SK-N-SH (cell line): ENCODE results near the gene NOX3. TPM values are rescaled to one million over a fixed set of nuclear protein-coding genes. Genes with fewer than 3 reads are reported as not detected.

Experiments used
- CTCF ChIA-PET: fragments of 300-600, 350-600 bp; formaldehyde crosslinking; extraction: SDS; loops from one replicate; lab custom pipeline; 2021; lab: Yijun Ruan, JAX
- POLR2A ChIA-PET: fragments of 350-600 bp; sonication (Branson Sonifier 250); formaldehyde crosslinking; extraction: SDS; loops from one replicate; lab custom pipeline; 2020; ENCODE audit warnings: antibody characterized with exemption, inconsistent platforms; lab: Yijun Ruan, JAX
- DNase-seq: peaks from one replicate; pipeline ENCODE4 v3.0.0; 2012
- H2AFZ ChIP-seq: fragments of 200-600 bp; sonication (generic); 2 replicates; pipeline ENCODE4 v1.8.1; 2016; ENCODE audit warnings: antibody characterized with exemption, mild to moderate bottlenecking, low read depth
- H3F3A ChIP-seq: fragments of 200-600 bp; sonication (generic); replicated peaks from 2 replicates; pipeline ENCODE3; 2016; ENCODE audit warnings: antibody characterized with exemption, mild to moderate bottlenecking; ENCODE audit not compliant: insufficient read depth
- H3K27ac ChIP-seq, 2 experiments: fragments of 200-500 bp in 1 of 2; fragments of 200-600 bp in 1 of 2; sonication (Bioruptor generic) in 1 of 2; sonication (generic), shearing (Covaris generic) in 1 of 2; 2 replicates each; pipeline versions ENCODE4 v1.5.1 to v1.6.1; 2014 to 2016; ENCODE audit warnings: low read depth in 2 of 2, inconsistent platforms in 1 of 2, low read length in 1 of 2, mild to moderate bottlenecking in 1 of 2, mixed read lengths in 1 of 2
- H3K27me3 ChIP-seq: fragments of 200-600 bp; sonication (generic), shearing (Covaris generic); 2 replicates; pipeline ENCODE4 v1.6.1; 2016; ENCODE audit warnings: mixed run types; ENCODE audit not compliant: insufficient read depth
- H3K36me3 ChIP-seq, 2 experiments: fragments of 200-500 bp in 1 of 2; fragments of 200-600 bp in 1 of 2; sonication (Bioruptor generic) in 1 of 2; sonication (generic) in 1 of 2; replicated peaks in 1 of 2; 2 replicates each; pipeline versions ENCODE3 to v1.5.1; 2014 to 2016; ENCODE audit warnings: low read length in 1 of 2, mild to moderate bottlenecking in 1 of 2; ENCODE audit not compliant: insufficient read depth in 2 of 2, control insufficient read depth in 1 of 2
- H3K4me1 ChIP-seq, 2 experiments: fragments of 200-500 bp in 1 of 2; fragments of 200-600 bp in 1 of 2; sonication (Bioruptor generic) in 1 of 2; sonication (generic), shearing (Covaris generic) in 1 of 2; 2 replicates each; pipeline versions ENCODE4 v1.5.1 to v1.6.1; 2014 to 2016; ENCODE audit warnings: low read depth in 1 of 2, low read length in 1 of 2, mixed run types in 1 of 2; ENCODE audit not compliant: insufficient read depth in 2 of 2, control insufficient read depth in 1 of 2
- H3K4me2 ChIP-seq: fragments of 200-600 bp; sonication (generic), shearing (Covaris generic); 2 replicates; pipeline ENCODE4 v1.6.1; 2017; ENCODE audit warnings: mixed run types
- H3K4me3 ChIP-seq, 2 experiments: fragments of 200-500 bp in 1 of 2; fragments of 200-600 bp in 1 of 2; sonication (Bioruptor generic) in 1 of 2; sonication (generic), shearing (Covaris generic) in 1 of 2; 2 replicates each; pipeline versions ENCODE4 v1.5.1 to v1.8.1; 2014 to 2016; ENCODE audit warnings: low read depth in 2 of 2, inconsistent platforms in 1 of 2, low read length in 1 of 2, mild to moderate bottlenecking in 1 of 2, mixed read lengths in 1 of 2, moderate library complexity in 1 of 2
- H3K79me2 ChIP-seq: fragments of 200-600 bp; sonication (generic); 2 replicates; pipeline ENCODE4 v1.8.1; 2017; ENCODE audit warnings: mild to moderate bottlenecking; ENCODE audit not compliant: insufficient read depth
- H3K9ac ChIP-seq: fragments of 200-600 bp; sonication (generic); 2 replicates; pipeline ENCODE4 v1.6.1; 2017; ENCODE audit warnings: mixed run types
- H3K9me2 ChIP-seq: fragments of 200-600 bp; sonication (generic); 2 replicates; pipeline ENCODE4 v1.6.1; 2017; ENCODE audit warnings: mixed run types
- H3K9me3 ChIP-seq: fragments of 200-600 bp; sonication (generic); 2 replicates; pipeline ENCODE4 v1.6.1; 2017; ENCODE audit warnings: mixed run types, mild to moderate bottlenecking, moderate library complexity
- H4K20me1 ChIP-seq: fragments of 200-600 bp; sonication (generic); 2 replicates; pipeline ENCODE4 v1.6.1; 2017; ENCODE audit warnings: mild to moderate bottlenecking, mixed run types; ENCODE audit not compliant: insufficient read depth
- CHD2 ChIP-seq: fragments of 150-350 bp; IDR thresholded peaks from 2 replicates; pipeline ENCODE4 v1.6.1; 2018; ENCODE audit warnings: low read length; ENCODE audit not compliant: partially characterized antibody
- CTCF ChIP-seq: fragments of 200-600 bp; sonication (generic); IDR thresholded peaks from 2 replicates; pipeline ENCODE4 v1.6.1; 2017; ENCODE audit warnings: antibody characterized with exemption, mild to moderate bottlenecking, moderate library complexity
- EP300 ChIP-seq, 2 experiments: IDR thresholded peaks; 2 replicates each; pipeline versions ENCODE4 v1.4.0 to v1.6.1; 2012; ENCODE audit warnings: borderline replicate concordance in 1 of 2, low read depth in 1 of 2, low read length in 1 of 2
- FOSL2 ChIP-seq: IDR thresholded peaks from 2 replicates; pipeline ENCODE4 v1.4.0; 2012; ENCODE audit warnings: low read depth, mild to moderate bottlenecking, moderate library complexity, borderline replicate concordance
- FOXM1 ChIP-seq: IDR thresholded peaks from 2 replicates; pipeline ENCODE4 v1.4.0; 2012; ENCODE audit warnings: low read depth, mild to moderate bottlenecking
- GABPA ChIP-seq: IDR thresholded peaks from 2 replicates; pipeline ENCODE4 v1.4.0; 2012; ENCODE audit warnings: low read depth, mild to moderate bottlenecking
- MAX ChIP-seq: IDR thresholded peaks from 2 replicates; pipeline ENCODE4 v1.4.0; 2012; ENCODE audit warnings: low read depth
- MEF2A ChIP-seq: IDR thresholded peaks from 2 replicates; pipeline ENCODE4 v1.4.0; 2012; ENCODE audit warnings: low read depth, borderline replicate concordance
- MXI1 ChIP-seq: IDR thresholded peaks from 2 replicates; pipeline ENCODE4 v1.6.1; 2012; ENCODE audit warnings: mild to moderate bottlenecking, low read depth, low read length, improper control_type of control experiment
- NFIC ChIP-seq: IDR thresholded peaks from 2 replicates; pipeline ENCODE4 v1.4.0; 2012; ENCODE audit warnings: borderline replicate concordance
- PBX3 ChIP-seq: IDR thresholded peaks from 2 replicates; pipeline ENCODE4; 2012
- POLR2AphosphoS5 ChIP-seq: IDR thresholded peaks from 2 replicates; pipeline ENCODE4 v1.6.1; 2012; ENCODE audit warnings: low read depth, low read length
- RAD21 ChIP-seq: IDR thresholded peaks from 2 replicates; pipeline ENCODE4 v1.6.1; 2012; ENCODE audit warnings: mild to moderate bottlenecking, low read length
- RCOR1 ChIP-seq: fragments of 150-350 bp; IDR thresholded peaks from 2 replicates; pipeline ENCODE4 v1.6.1; 2017; ENCODE audit warnings: antibody characterized with exemption, low read length
- RFX5 ChIP-seq: IDR thresholded peaks from 2 replicates; pipeline ENCODE4 v1.6.1; 2012; ENCODE audit warnings: mild to moderate bottlenecking, improper control_type of control experiment, low read length
- RXRA ChIP-seq: IDR thresholded peaks from 2 replicates; pipeline ENCODE4 v1.4.0; 2012; ENCODE audit warnings: low read depth, mild to moderate bottlenecking, borderline replicate concordance
- SIN3A ChIP-seq: IDR thresholded peaks from 2 replicates; pipeline ENCODE4 v1.6.1; 2012; ENCODE audit warnings: low read depth, mild to moderate bottlenecking, low read length, moderate library complexity, borderline replicate concordance
- SMC3 ChIP-seq: IDR thresholded peaks from 2 replicates; pipeline ENCODE4 v1.6.1; 2012; ENCODE audit warnings: low read depth, low read length, improper control_type of control experiment
- TAF1 ChIP-seq: IDR thresholded peaks from 2 replicates; pipeline ENCODE4 v1.6.1; 2012; ENCODE audit warnings: low read depth, mild to moderate bottlenecking, low read length, moderate library complexity, borderline replicate concordance
- TCF12 ChIP-seq: IDR thresholded peaks from 2 replicates; pipeline ENCODE4 v1.4.0; 2012
- TEAD4 ChIP-seq: IDR thresholded peaks from 2 replicates; pipeline ENCODE4 v1.4.0; 2012; ENCODE audit warnings: mild to moderate bottlenecking, borderline replicate concordance; ENCODE audit not compliant: insufficient read depth
- USF1 ChIP-seq: IDR thresholded peaks from 2 replicates; pipeline ENCODE4 v1.4.0; 2012; ENCODE audit warnings: low read depth, borderline replicate concordance
- YY1 ChIP-seq: IDR thresholded peaks from 2 replicates; pipeline ENCODE4 v1.4.0; 2012; ENCODE audit warnings: low read depth, mild to moderate bottlenecking
- WGBS: methylation state at CpG from one replicate; pipeline ENCODE4 v1.1.6; 2017; ENCODE audit warnings: low lambda C conversion rate; 5-methylcytosine and 5-hydroxymethylcytosine counted together
- polyA plus RNA-seq, 3 experiments: library from polyadenylated mRNA; depleted of rRNA; stranded (reverse); fragments of >200 nt; gene quantifications; 2 replicates each; pipeline ENCODE4 v1.2.3, GENCODE V29; 2012

NOX3 gene
- polyA plus RNA-seq, 1 of the 3 experiments (the other 2 are of a cell fraction): 0.02 TPM

- no peak overlapping the region for H3K4me2 ChIP-seq
- H3K9me3 ChIP-seq: no peaks in the 10 kb centered on the region
- CTCF ChIA-PET: no interaction called here
- H3K27me3 ChIP-seq: no peaks in the 10 kb centered on the region
- no peaks in the 10 kb centered on the region for H4K20me1 ChIP-seq
- no peak for DNase-seq
- H3F3A ChIP-seq: peaks cover 9% of the 10 kb centered on the region
- H3K9ac ChIP-seq: no peak overlapping the region
- no peak overlapping the region for H2AFZ ChIP-seq
- no peaks in the 10 kb centered on the region for H3K36me3 ChIP-seq
- no peak overlapping the region for H3K4me3 ChIP-seq
- no peaks in the 10 kb centered on the region for H3K9me2 ChIP-seq
- no peak overlapping the region for H3K27ac ChIP-seq
- WGBS: 4% methylated on average over 1 of the region's 1 CpG
- TF ChIP-seq MEF2A (no peak), RAD21 (no peak), TCF12 (no peak), CHD2 (no peak), USF1 (no peak), POLR2AphosphoS5 (no peak), CTCF (no peak), RCOR1 (no peak; the same call in 1 of the 2 replicates), SMC3 (no peak), PBX3 (no peak), MAX (no peak), SIN3A (no peak), TAF1 (no peak), NFIC (no peak), FOSL2 (no peak)
- TF ChIP-seq, all 33 proteins: peak for 0
- POLR2A ChIA-PET: no interaction called here
- peaks cover 0 to 5% of the 10 kb centered on the region in 2 experiments; a peak in 1 of 4 replicates for H3K4me1 ChIP-seq
- no peaks in the 10 kb centered on the region for H3K79me2 ChIP-seq
Observed at GRCh38 chr6:155483858-155484257, 28.2 kb upstream of the NOX3 start.

GRCh38 chr6:155481215-155481614 lies 25.6 kb upstream of the NOX3 start:
- peak overlapping the region; percentile 55 for H3K4me2 ChIP-seq
- H3K27ac ChIP-seq: peak overlapping the region; percentile 68 to 71; a peak in 3 of 4 replicates
- peak overlapping the region; percentile 94 for H2AFZ ChIP-seq

More at GRCh38 chr6:155481215-155481614, 25.6 kb upstream of the NOX3 start:
- Histone ChIP-seq H3K9me2 (no peaks in the 10 kb centered on the region), H3K79me2 (no peaks in the 10 kb centered on the region; the same call in 1 of the 2 replicates), H3K9me3 (no peaks in the 10 kb centered on the region), H4K20me1 (no peaks in the 10 kb centered on the region), H3K27me3 (no peaks in the 10 kb centered on the region), H3K36me3 (no peaks in the 10 kb centered on the region), H3K4me3 (no peak overlapping the region), H3K4me1 (peaks cover 0 to 5% of the 10 kb centered on the region in 2 experiments; a peak in 1 of 4 replicates), H3F3A (peaks cover 9% of the 10 kb centered on the region), H3K9ac (peak overlapping the region; percentile 25; the same call in 1 of the 2 replicates)
- POLR2A ChIA-PET: no interaction called here
- WGBS: 11% methylated on average over 3 of the region's 3 CpGs
- CTCF ChIA-PET: interaction anchor here (1.8 kb wide), 1 partner anchor 9 kb away, joined by 7 read pairs; no protein-coding TSS in a partner anchor
- no peak for TF ChIP-seq RFX5
- no peak for TF ChIP-seq YY1
- no peak for TF ChIP-seq GABPA
- no peak for TF ChIP-seq POLR2AphosphoS5
- TF ChIP-seq FOXM1: no peak
- peak; percentile 46; the same call in 1 of the 2 replicates for TF ChIP-seq NFIC
- no peak for TF ChIP-seq RCOR1
- TF ChIP-seq TEAD4: 0 out of 2 replicates have a peak, but pooled peaks have one; percentile 32
- peak; percentile 72 for TF ChIP-seq TCF12
- peak; percentile 9; the same call in 1 of the 2 replicates for TF ChIP-seq FOSL2
- TF ChIP-seq PBX3: peak; percentile 32; the same call in 1 of the 2 replicates
- TF ChIP-seq CHD2: no peak
- TF ChIP-seq RXRA: no peak
- TF ChIP-seq RAD21: no peak
- TF ChIP-seq EP300 (IDR thresholded peaks at IDR 0.05; ENCODE audit: borderline replicate concordance in 1 of 2, low read depth in 1 of 2, low read length in 1 of 2): peak in 1 of 2 experiments; percentile 58; a peak in 1 of 4 replicates
- TF ChIP-seq SIN3A: no peak
- no peak for TF ChIP-seq MXI1
- no peak for TF ChIP-seq MEF2A
- DNase-seq: no peak
